ENCODE measurements around the gene GRID1. TPM values are rescaled to one million over a fixed set of nuclear protein-coding genes. Genes with fewer than 3 reads are reported as not detected.

GRID1 gene
- total and polyA plus RNA-seq, 4 donors, result 1.1 to 3.8 TPM; not detected in 2

- intact Hi-C loops (cut with DNase I), result no loop called here
- DNase-seq (no peak), ATAC-seq (ENCODE audit: low FRiP score) (no peak)
- Histone ChIP-seq H3K9me3 (ENCODE audit: control insufficient read depth, low read length) (no peaks in the 10 kb centered on the region), H3K27me3 (ENCODE audit: control insufficient read depth in 1 of 2, insufficient read depth in 2 of 2, low read length in 1 of 2) (no peaks in the 10 kb centered on the region), H3K4me1 (ENCODE audit: control insufficient read depth in 1 of 2, insufficient read depth in 2 of 2, low read length in 2 of 2) (no peaks in the 10 kb centered on the region), H3K4me3 (ENCODE audit: low read length in 2 of 2) (no peak overlapping the region), H3K36me3 (ENCODE audit: control insufficient read depth in 1 of 2, insufficient read depth in 2 of 2, low read length in 1 of 2) (no peaks in the 10 kb centered on the region), H3K27ac (ENCODE audit: low read depth in 1 of 2, low read length in 2 of 2) (no peak overlapping the region)
- 91 to 93% methylated on average over 5 of the region's 5 CpGs for WGBS, 2 donors
Observed at GRCh38 chr10:86067436-86068050, 299.1 kb downstream of the GRID1 start.

- Histone ChIP-seq H3K9me3 (ENCODE audit: control insufficient read depth, low read length) (no peaks in the 10 kb centered on the region), H3K27me3 (ENCODE audit: control insufficient read depth in 1 of 2, insufficient read depth in 2 of 2, low read length in 1 of 2) (no peaks in the 10 kb centered on the region), H3K27ac (ENCODE audit: low read depth in 1 of 2, low read length in 2 of 2) (no peak overlapping the region), H3K4me1 (ENCODE audit: control insufficient read depth in 1 of 2, insufficient read depth in 2 of 2, low read length in 2 of 2) (no peaks in the 10 kb centered on the region), H3K36me3 (ENCODE audit: control insufficient read depth in 1 of 2, insufficient read depth in 2 of 2, low read length in 1 of 2) (no peaks in the 10 kb centered on the region), H3K4me3 (ENCODE audit: low read length in 2 of 2) (no peak overlapping the region)
- intact Hi-C loops (cut with DNase I), result no loop called here
- WGBS, 2 donors, result 97 to 99% methylated on average over 8 of the region's 8 CpGs
- ATAC-seq (ENCODE audit: low FRiP score) (no peak), DNase-seq (no peak)
Observed at GRCh38 chr10:86066696-86067095, 299.9 kb downstream of the GRID1 start.

GRCh38 chr10:86065711-86066251, 300.8 kb downstream of the GRID1 start:
- 88 to 91% methylated on average over 6 of the region's 6 CpGs for WGBS, 2 donors
- DNase-seq, result no peak

GRCh38 chr10:86064931-86065662, 301.5 kb downstream of the GRID1 start:
- no peak overlapping the region for H3K27ac ChIP-seq (ENCODE audit: low read depth in 1 of 2, low read length in 2 of 2)
- 91 to 92% methylated on average over 5 of the region's 5 CpGs for WGBS, 2 donors
- ATAC-seq (ENCODE audit: low FRiP score), result no peak

More at GRCh38 chr10:86065711-86066251, 300.8 kb downstream of the GRID1 start:
- ATAC-seq (ENCODE audit: low FRiP score), result no peak
- no peaks in the 10 kb centered on the region for H3K27me3 ChIP-seq (ENCODE audit: control insufficient read depth in 1 of 2, insufficient read depth in 2 of 2, low read length in 1 of 2)
- H3K27ac ChIP-seq (ENCODE audit: low read depth in 1 of 2, low read length in 2 of 2), result no peak overlapping the region
- H3K4me1 ChIP-seq (ENCODE audit: control insufficient read depth in 1 of 2, insufficient read depth in 2 of 2, low read length in 2 of 2), result no peaks in the 10 kb centered on the region
- no peak overlapping the region for H3K4me3 ChIP-seq (ENCODE audit: low read length in 2 of 2)
- H3K36me3 ChIP-seq (ENCODE audit: control insufficient read depth in 1 of 2, insufficient read depth in 2 of 2, low read length in 1 of 2), result no peaks in the 10 kb centered on the region
- no peaks in the 10 kb centered on the region for H3K9me3 ChIP-seq (ENCODE audit: control insufficient read depth, low read length)
- intact Hi-C loops (cut with DNase I), result no loop called here

GRCh38 chr10:86064219-86064618, 302.4 kb downstream of the GRID1 start:
- intact Hi-C loops (cut with DNase I), result no loop called here
- H3K4me1 ChIP-seq (ENCODE audit: control insufficient read depth in 1 of 2, insufficient read depth in 2 of 2, low read length in 2 of 2), result no peaks in the 10 kb centered on the region
- ATAC-seq (ENCODE audit: low FRiP score) (no peak), DNase-seq (no peak)
- H3K27me3 ChIP-seq (ENCODE audit: control insufficient read depth in 1 of 2, insufficient read depth in 2 of 2, low read length in 1 of 2), result no peaks in the 10 kb centered on the region
- no peak overlapping the region for H3K27ac ChIP-seq (ENCODE audit: low read depth in 1 of 2, low read length in 2 of 2)
- 49 to 75% methylated on average over 3 of the region's 3 CpGs for WGBS, 2 donors
- H3K4me3 ChIP-seq (ENCODE audit: low read length in 2 of 2), result no peak overlapping the region
- no peaks in the 10 kb centered on the region for H3K9me3 ChIP-seq (ENCODE audit: control insufficient read depth, low read length)
- no peaks in the 10 kb centered on the region for H3K36me3 ChIP-seq (ENCODE audit: control insufficient read depth in 1 of 2, insufficient read depth in 2 of 2, low read length in 1 of 2)

More at GRCh38 chr10:86064931-86065662, 301.5 kb downstream of the GRID1 start:
- Histone ChIP-seq H3K4me1 (ENCODE audit: control insufficient read depth in 1 of 2, insufficient read depth in 2 of 2, low read length in 2 of 2) (no peaks in the 10 kb centered on the region), H3K27me3 (ENCODE audit: control insufficient read depth in 1 of 2, insufficient read depth in 2 of 2, low read length in 1 of 2) (no peaks in the 10 kb centered on the region), H3K9me3 (ENCODE audit: control insufficient read depth, low read length) (no peaks in the 10 kb centered on the region), H3K4me3 (ENCODE audit: low read length in 2 of 2) (no peak overlapping the region), H3K36me3 (ENCODE audit: control insufficient read depth in 1 of 2, insufficient read depth in 2 of 2, low read length in 1 of 2) (no peaks in the 10 kb centered on the region)
- DNase-seq, result no peak
- intact Hi-C loops (cut with DNase I), result no loop called here

- DNase-seq (no peak), ATAC-seq (ENCODE audit: low FRiP score) (no peak)
- no peak overlapping the region for H3K27ac ChIP-seq (ENCODE audit: low read depth in 1 of 2, low read length in 2 of 2)
- 71 to 76% methylated on average over 1 of the region's 1 CpG for WGBS, 2 donors
- intact Hi-C loops (cut with DNase I), result no loop called here
- H3K9me3 ChIP-seq (ENCODE audit: control insufficient read depth, low read length), result no peaks in the 10 kb centered on the region
- H3K4me3 ChIP-seq (ENCODE audit: low read length in 2 of 2), result no peak overlapping the region
- H3K4me1 ChIP-seq (ENCODE audit: control insufficient read depth in 1 of 2, insufficient read depth in 2 of 2, low read length in 2 of 2), result no peaks in the 10 kb centered on the region
- no peaks in the 10 kb centered on the region for H3K36me3 ChIP-seq (ENCODE audit: control insufficient read depth in 1 of 2, insufficient read depth in 2 of 2, low read length in 1 of 2)
- H3K27me3 ChIP-seq (ENCODE audit: control insufficient read depth in 1 of 2, insufficient read depth in 2 of 2, low read length in 1 of 2), result no peaks in the 10 kb centered on the region
Observed at GRCh38 chr10:86063341-86063740, 303.3 kb downstream of the GRID1 start.

- ATAC-seq (ENCODE audit: low FRiP score) (no peak), DNase-seq (no peak)
- H3K36me3 ChIP-seq (ENCODE audit: control insufficient read depth in 1 of 2, insufficient read depth in 2 of 2, low read length in 1 of 2), result no peaks in the 10 kb centered on the region
- H3K4me3 ChIP-seq (ENCODE audit: low read length in 2 of 2), result no peak overlapping the region
- intact Hi-C loops (cut with DNase I), result no loop called here
- no peaks in the 10 kb centered on the region for H3K4me1 ChIP-seq (ENCODE audit: control insufficient read depth in 1 of 2, insufficient read depth in 2 of 2, low read length in 2 of 2)
- no peak overlapping the region for H3K27ac ChIP-seq (ENCODE audit: low read depth in 1 of 2, low read length in 2 of 2)
- WGBS, 2 donors, result 95% methylated on average over 6 of the region's 6 CpGs
- no peaks in the 10 kb centered on the region for H3K9me3 ChIP-seq (ENCODE audit: control insufficient read depth, low read length)
- H3K27me3 ChIP-seq (ENCODE audit: control insufficient read depth in 1 of 2, insufficient read depth in 2 of 2, low read length in 1 of 2), result no peaks in the 10 kb centered on the region
Observed at GRCh38 chr10:86062647-86063145, 303.9 kb downstream of the GRID1 start.

GRCh38 chr10:86062198-86062550, 304.4 kb downstream of the GRID1 start:
- Histone ChIP-seq H3K9me3 (ENCODE audit: control insufficient read depth, low read length) (no peaks in the 10 kb centered on the region), H3K27ac (ENCODE audit: low read depth in 1 of 2, low read length in 2 of 2) (no peak overlapping the region), H3K4me1 (ENCODE audit: control insufficient read depth in 1 of 2, insufficient read depth in 2 of 2, low read length in 2 of 2) (peaks cover 0 to 2% of the 10 kb centered on the region in 2 donors), H3K36me3 (ENCODE audit: control insufficient read depth in 1 of 2, insufficient read depth in 2 of 2, low read length in 1 of 2) (no peaks in the 10 kb centered on the region), H3K4me3 (ENCODE audit: low read length in 2 of 2) (no peak overlapping the region), H3K27me3 (ENCODE audit: control insufficient read depth in 1 of 2, insufficient read depth in 2 of 2, low read length in 1 of 2) (no peaks in the 10 kb centered on the region)
- ATAC-seq (ENCODE audit: low FRiP score) (no peak), DNase-seq (no peak)
- WGBS, 2 donors, result 93 to 96% methylated on average over 8 of the region's 8 CpGs
- intact Hi-C loops (cut with DNase I), result no loop called here
